Skin epidermis (tissue), 12 donors: Measurements from ENCODE around the gene KCTD10.

Experiments used
- H3K27ac ChIP-seq, 21 experiments: fragments of 200-600 bp; sonication (generic) in 11 of 21; one replicate each; pipeline ENCODE4 v1.5.0; 2020; ENCODE audit warnings: mild to moderate bottlenecking in 3 of 21, inconsistent platforms in 2 of 21, moderate library complexity in 2 of 21
- H3K4me3 ChIP-seq, 7 experiments: fragments of 200-600 bp; sonication (generic) in 2 of 7; one replicate each; pipeline ENCODE4 v1.5.0; 2020; ENCODE audit warnings: inconsistent platforms in 2 of 7, mild to moderate bottlenecking in 2 of 7, moderate library complexity in 1 of 7

Gene KCTD10

GRCh38 chr12:109496306-109496705 is 19.2 kb upstream of the KCTD10 start:
- Histone ChIP-seq H3K4me3 (no peak overlapping the region), H3K27ac (no peak overlapping the region)

GRCh38 chr12:109495012-109495411 is 17.9 kb upstream of the KCTD10 start:
- no peak overlapping the region for H3K27ac ChIP-seq
- no peak overlapping the region for H3K4me3 ChIP-seq

DNA sequence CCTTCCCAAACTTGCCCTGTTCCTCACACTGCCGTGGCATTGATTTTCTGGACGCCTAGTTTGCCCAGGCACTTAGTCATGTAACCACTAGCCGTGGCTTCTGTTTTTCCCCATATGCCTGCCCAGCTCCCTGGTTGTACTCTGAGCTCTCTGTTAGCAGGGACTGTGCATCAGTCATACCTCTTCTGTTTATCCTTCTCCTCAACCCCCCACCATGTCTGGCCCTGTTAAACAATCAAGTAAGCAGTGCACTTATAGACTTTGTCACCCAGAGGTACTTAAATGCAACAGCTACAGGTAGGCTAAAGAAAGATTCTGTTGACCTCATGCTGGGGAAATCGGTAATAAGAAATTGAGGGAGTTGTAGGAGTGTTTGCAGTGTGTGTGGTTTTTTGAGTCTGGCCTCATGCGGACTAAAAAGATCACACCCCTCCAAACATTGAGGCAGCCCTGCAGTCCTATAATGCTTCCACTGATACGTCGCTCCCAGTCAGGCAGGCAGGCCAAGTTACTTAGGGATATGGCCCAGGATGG is 17.3 kb upstream of the KCTD10 start:
- Histone ChIP-seq H3K4me3 (no peak overlapping the region), H3K27ac (no peak overlapping the region)

DNA sequence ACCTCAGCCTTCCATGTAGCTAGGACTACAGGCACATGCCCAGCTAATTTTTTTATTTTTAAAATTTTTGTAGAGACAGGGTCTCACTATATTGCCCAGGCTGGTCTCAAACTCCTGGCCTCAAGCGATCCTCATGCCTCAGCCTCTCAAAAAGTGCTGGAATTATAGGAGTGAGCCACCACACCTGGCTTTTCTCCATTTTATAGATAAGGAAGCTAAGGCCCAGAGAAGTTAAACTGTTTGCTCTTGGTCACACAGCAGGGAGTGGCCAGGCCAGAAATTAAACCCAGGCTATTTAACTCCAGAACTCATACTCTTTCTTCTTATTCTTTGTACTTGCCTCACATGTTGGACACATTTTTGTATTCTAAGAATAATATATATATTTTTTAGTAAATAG is 16.8 kb upstream of the KCTD10 start:
- no peak overlapping the region for H3K27ac ChIP-seq
- no peak overlapping the region for H3K4me3 ChIP-seq

- H3K27ac ChIP-seq = no peak overlapping the region
- H3K4me3 ChIP-seq = no peak overlapping the region
These were observed 16.0 kb upstream of the KCTD10 start for GRCh38 chr12:109493090-109493489.

- Histone ChIP-seq H3K27ac (no peak overlapping the region), H3K4me3 (no peak overlapping the region)
These were observed 15.3 kb upstream of the KCTD10 start for GRCh38 chr12:109492371-109492770.

DNA sequence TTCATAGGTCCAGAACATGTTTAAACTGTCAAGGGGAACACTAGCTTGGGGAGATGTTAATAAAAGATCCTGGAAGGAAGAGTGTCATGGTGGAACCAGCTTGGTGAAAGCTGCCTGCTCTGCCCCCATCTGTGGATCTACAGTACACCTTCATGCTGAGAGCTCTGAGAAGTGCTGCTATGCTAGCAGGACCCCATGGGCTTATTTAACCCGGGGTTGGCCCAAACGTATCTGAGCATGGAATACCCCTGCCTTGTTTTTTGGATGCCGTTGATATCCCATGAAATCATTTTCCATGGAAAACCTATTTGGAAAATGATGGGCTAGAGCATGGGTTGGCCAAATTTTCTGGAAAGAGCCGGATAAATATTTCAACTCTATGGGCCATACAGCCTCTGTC is 14.6 kb upstream of the KCTD10 start:
- no peak overlapping the region for H3K4me3 ChIP-seq
- no peak overlapping the region for H3K27ac ChIP-seq

DNA sequence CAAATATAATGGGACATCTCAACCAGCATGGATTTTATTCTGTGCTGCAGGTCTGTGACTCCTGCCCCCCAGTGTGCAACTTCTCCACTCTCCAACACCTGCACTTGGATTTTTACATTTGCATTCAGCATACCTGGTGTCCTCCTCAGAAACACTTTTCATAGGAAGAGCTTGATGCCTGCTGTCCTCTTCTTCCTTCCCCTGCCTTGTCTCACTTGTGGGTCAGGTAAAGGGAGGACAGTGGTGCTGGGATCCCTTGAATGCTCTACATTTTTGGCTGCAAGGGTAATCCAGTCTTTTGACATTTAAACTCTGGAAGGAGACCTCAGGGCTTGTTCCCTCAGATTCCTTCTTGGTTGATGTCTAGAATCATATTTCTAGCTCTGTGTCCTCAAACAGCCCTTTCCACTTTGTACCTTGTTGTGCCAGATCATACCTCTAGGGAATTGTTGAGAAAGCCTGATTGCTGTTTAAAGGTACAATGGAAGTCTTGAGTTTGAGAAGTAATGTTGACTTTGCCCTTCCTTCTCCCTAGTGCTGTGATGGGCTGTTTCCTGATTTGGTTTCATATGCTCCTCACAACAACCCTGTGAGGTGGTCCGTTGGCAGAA is 13.0 kb upstream of the KCTD10 start:
- no peak overlapping the region for H3K4me3 ChIP-seq
- H3K27ac ChIP-seq = no peak overlapping the region

GRCh38 chr12:109489016-109489954 is 12.2 kb upstream of the KCTD10 start:
- Histone ChIP-seq H3K27ac (no peak overlapping the region), H3K4me3 (no peak overlapping the region)

DNA sequence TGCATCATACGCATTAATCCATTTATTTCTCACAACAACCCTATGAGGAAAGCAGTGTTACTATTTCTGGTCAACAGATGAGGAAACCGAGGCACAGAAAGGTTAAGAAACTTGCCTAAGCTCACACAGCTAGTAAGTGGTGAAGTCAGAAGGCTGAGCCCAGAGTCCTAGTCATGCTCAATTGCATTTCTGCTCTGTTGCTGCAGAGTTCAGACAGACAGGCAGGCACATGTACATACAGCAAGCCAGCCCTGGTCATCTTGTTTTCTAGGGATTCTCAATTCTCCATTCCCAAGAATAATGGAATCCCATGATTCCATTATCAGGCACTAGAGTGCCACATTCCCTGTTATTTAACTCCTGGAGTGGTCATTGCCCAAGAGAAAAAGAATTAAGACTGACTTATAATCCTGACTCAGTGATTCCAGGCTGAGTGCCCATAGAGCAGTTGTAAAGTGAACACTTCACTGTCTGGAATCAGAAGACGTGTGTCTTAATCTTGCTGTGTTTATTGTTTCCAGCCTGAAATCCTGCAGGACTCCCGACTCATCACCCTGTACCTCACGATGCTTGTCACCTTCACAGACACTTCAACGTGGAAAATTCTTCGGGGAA is 11.1 kb upstream of the KCTD10 start:
- no peak overlapping the region for H3K4me3 ChIP-seq
- no peak overlapping the region for H3K27ac ChIP-seq

GRCh38 chr12:109487181-109488050 is 10.3 kb upstream of the KCTD10 start:
- Histone ChIP-seq H3K4me3 (no peak overlapping the region), H3K27ac (no peak overlapping the region)

- Histone ChIP-seq H3K4me3 (no peak overlapping the region), H3K27ac (no peak overlapping the region)
These were observed 8.1 kb upstream of the KCTD10 start for GRCh38 chr12:109485201-109485600.

DNA sequence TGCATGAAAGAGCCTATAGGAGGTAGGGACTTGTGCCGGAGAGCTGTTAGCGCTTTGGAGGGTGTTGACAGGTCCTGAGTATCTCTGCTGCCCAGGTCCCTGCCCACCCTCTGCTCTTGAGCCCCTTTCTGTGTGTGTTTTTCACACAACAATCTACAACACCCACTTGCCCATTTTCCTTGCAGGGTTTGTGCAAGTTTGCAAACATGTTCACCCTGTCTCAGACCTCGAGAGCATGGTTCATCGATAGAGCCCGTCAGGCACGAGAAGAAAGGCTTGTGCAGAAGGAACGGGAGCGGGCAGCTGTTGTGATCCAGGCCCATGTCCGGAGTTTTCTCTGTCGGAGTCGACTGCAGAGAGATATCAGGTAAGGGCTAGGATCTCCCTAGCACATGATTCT is 6.2 kb upstream of the KCTD10 start:
- Histone ChIP-seq H3K27ac (no peak overlapping the region), H3K4me3 (no peak overlapping the region)

DNA sequence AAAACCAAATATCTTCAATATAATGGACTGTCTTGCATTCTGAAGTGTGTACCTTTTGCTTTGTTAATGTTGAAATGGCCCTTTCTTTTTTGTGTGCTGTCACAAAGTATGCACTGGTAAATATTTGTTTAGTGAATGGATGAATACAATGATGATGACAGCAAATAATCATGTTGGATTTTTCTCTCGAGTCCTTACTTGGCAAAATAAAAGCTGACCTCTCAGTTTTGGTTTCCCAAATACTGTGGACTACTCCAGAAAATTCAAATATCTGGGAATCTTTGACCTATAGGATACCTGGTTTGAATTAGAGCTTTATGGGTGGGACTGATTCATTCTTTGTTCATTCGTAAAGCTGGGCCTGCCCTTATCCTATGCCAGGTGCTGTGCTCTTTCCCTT is 5.8 kb upstream of the KCTD10 start:
- no peak overlapping the region for H3K27ac ChIP-seq
- H3K4me3 ChIP-seq = no peak overlapping the region

DNA sequence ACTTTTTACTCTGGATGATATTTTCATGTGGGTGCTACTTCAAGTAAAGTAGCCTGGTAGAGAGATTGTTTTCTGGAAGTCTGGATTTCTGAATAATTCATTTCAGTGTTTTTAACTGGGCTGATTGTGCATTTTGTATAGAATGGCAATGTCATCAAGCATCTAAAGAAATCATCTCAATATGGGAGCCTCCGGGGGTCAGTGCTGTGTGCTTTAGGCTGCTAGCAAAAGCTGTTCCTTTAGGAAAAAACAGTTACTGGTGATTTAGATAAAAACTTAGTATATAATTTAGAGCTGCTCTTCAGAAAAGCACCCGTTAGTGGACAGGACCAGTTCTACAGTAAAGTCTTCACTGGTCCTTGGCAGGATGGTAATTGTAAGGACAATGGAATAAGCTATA is 5.4 kb upstream of the KCTD10 start:
- no peak overlapping the region for H3K4me3 ChIP-seq
- H3K27ac ChIP-seq = no peak overlapping the region

DNA sequence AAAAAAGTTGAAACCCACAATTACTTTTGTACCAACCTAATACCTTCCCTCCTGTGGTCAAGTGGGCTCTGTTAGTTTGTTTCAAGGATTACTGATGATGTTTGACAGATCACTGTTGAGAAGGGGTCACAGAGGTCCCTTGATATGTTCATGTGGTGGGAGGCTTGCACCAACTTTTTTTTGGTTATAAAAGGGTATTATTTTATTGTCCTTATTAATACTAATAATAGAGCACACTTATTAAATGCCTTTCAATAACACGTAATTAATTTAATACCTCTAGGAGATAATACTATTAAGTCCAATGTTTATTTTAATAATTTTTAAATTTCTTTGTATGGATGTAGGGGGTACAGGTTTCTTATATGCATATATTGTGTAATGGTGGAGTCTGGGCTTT is 4.8 kb upstream of the KCTD10 start:
- H3K4me3 ChIP-seq = no peak overlapping the region
- H3K27ac ChIP-seq = no peak overlapping the region

- no peak overlapping the region for H3K4me3 ChIP-seq
- no peak overlapping the region for H3K27ac ChIP-seq
These were observed 3.3 kb upstream of the KCTD10 start for GRCh38 chr12:109480356-109480755.

GRCh38 chr12:109479761-109480160 is 2.7 kb upstream of the KCTD10 start:
- no peak overlapping the region for H3K4me3 ChIP-seq

DNA sequence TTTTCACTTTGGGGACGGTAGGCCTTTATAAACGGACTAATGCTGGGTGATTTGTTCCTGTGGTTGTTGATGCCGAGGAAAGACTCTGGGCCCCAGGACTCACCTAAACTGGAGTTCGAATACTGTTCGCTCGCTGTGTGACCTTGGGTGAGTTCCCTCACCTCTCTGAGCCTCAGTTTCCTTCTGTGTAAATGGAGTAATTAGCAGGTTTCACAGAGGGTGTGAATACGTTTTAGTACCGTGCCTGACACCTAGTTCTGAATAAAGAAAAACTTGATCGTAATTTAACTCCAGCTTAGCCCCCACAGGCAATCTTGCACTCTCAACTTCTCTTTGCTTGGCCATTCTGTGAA is 839 bp upstream of the KCTD10 start:
- Histone ChIP-seq H3K4me3 (peak overlapping the region; percentile 77 to 100 (median 95)), H3K27ac (peak overlapping the region; percentile 96 to 100 (median 100))

More at GRCh38 chr12:109479761-109480160, 2.7 kb upstream of the KCTD10 start:
- H3K27ac ChIP-seq = no peak overlapping the region

DNA sequence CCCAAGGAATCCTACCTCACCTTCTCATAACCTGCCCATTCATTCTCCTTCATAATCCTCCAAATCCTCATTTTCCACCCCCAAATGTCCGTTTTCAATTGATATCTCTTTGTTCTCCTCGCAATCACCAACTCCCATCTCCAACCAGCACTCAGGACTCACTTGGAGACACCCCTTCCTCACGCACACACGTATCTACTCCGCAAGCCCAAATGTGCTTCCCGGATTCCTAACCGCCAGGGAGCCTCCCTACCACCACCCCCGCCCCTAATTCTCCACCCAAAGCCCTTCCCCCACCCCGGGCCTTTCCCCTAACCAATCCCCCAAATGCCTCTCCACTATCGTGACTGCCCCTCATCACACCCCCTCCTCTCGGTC is 304 bp downstream of the KCTD10 start:
- H3K27ac ChIP-seq = peak overlapping the region; percentile 96 to 100 (median 100)
- H3K4me3 ChIP-seq = peak overlapping the region; percentile 77 to 100 (median 95)
